ENCODE data around the gene WWOX. TPM values are rescaled to one million over a fixed set of nuclear protein-coding genes. Genes with fewer than 3 reads are reported as not detected.

Gene WWOX
- total RNA-seq, 1 donor from 2014 or later, result 19.2 TPM

GRCh38 chr16:79036541-79036940, 937.1 kb downstream of the WWOX start:
- DNase-seq (no peak), ATAC-seq (no peak)
- Histone ChIP-seq H3K4me3 (no peak overlapping the region), H3K27ac (no peak overlapping the region), H3K9me3 (no peaks in the 10 kb centered on the region), H3K36me3 (no peaks in the 10 kb centered on the region), H3K4me1 (no peaks in the 10 kb centered on the region), H3K27me3 (ENCODE audit: low read depth) (no peaks in the 10 kb centered on the region)
- TF ChIP-seq CTCF (IDR thresholded peaks at IDR 0.05), result no peak
- intact Hi-C loops (cut with DNase I), result no loop called here

- DNase-seq, result no peak
- Histone ChIP-seq H3K27me3 (ENCODE audit: low read depth) (no peaks in the 10 kb centered on the region), H3K9me3 (no peaks in the 10 kb centered on the region), H3K4me1 (no peaks in the 10 kb centered on the region), H3K36me3 (no peaks in the 10 kb centered on the region), H3K4me3 (no peak overlapping the region), H3K27ac (no peak overlapping the region)
- no peak for ATAC-seq
- intact Hi-C loops (cut with DNase I), result no loop called here
- TF ChIP-seq CTCF (IDR thresholded peaks at IDR 0.05), result no peak
Observed at GRCh38 chr16:79037521-79038373, 938.3 kb downstream of the WWOX start.

GRCh38 chr16:79041206-79041605, 941.8 kb downstream of the WWOX start:
- H3K36me3 ChIP-seq, result no peaks in the 10 kb centered on the region
- no peaks in the 10 kb centered on the region for H3K4me1 ChIP-seq
- H3K4me3 ChIP-seq, result no peak overlapping the region
- H3K9me3 ChIP-seq, result no peaks in the 10 kb centered on the region
- no peaks in the 10 kb centered on the region for H3K27me3 ChIP-seq (ENCODE audit: low read depth)
- DNase-seq (no peak), ATAC-seq (no peak)
- TF ChIP-seq CTCF (IDR thresholded peaks at IDR 0.05), result no peak
- intact Hi-C loops (cut with DNase I), result no loop called here
- H3K27ac ChIP-seq, result no peak overlapping the region

- intact Hi-C loops (cut with DNase I), result no loop called here
- TF ChIP-seq CTCF (IDR thresholded peaks at IDR 0.05), result no peak
- DNase-seq, result no peak
- ATAC-seq, result no peak
- Histone ChIP-seq H3K4me1 (no peaks in the 10 kb centered on the region), H3K27ac (no peak overlapping the region), H3K36me3 (no peaks in the 10 kb centered on the region), H3K4me3 (no peak overlapping the region), H3K27me3 (ENCODE audit: low read depth) (no peaks in the 10 kb centered on the region), H3K9me3 (no peaks in the 10 kb centered on the region)
Observed at GRCh38 chr16:79042141-79042540, 942.7 kb downstream of the WWOX start.

GRCh38 chr16:79042886-79043285, 943.4 kb downstream of the WWOX start:
- Histone ChIP-seq H3K9me3 (no peaks in the 10 kb centered on the region), H3K27ac (no peak overlapping the region), H3K4me1 (no peaks in the 10 kb centered on the region), H3K27me3 (ENCODE audit: low read depth) (no peaks in the 10 kb centered on the region), H3K4me3 (no peak overlapping the region), H3K36me3 (no peaks in the 10 kb centered on the region)
- no peak for TF ChIP-seq CTCF (IDR thresholded peaks at IDR 0.05)
- ATAC-seq (no peak), DNase-seq (no peak)
- intact Hi-C loops (cut with DNase I), result no loop called here

All from lower lobe of right lung (tissue), 2 donors.